Bone marrow (tissue), 2 donors: ENCODE measurements around the gene TOX3.

ENCODE experiments used
- DNase-seq, 2 donors: peaks; one replicate each; lab custom pipeline; 2025; lab: John Stamatoyannopoulos, UW

TOX3 gene

DNA sequence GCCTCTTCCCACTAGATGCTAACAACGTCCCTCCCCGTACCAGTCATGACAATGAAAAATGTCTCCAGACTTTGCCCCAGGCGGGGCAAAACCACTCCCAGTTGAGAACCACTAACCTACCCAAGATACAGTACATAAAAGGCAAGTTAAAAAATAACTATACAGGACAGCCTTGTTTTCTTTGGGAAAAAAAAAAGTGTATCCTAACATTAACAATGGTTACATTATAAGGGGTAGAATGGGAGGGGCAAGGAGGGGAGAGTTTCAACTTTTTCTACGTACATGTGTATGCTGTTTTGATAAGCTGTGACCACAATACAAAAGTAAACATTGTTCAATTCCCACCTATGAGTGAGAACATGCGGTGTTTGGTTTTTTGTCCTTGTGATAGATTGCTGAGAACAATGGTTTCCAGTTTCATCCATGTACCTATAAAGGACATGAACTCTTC lies 94.9 kb downstream of the TOX3 start:
- DNase-seq, result no peak

DNA sequence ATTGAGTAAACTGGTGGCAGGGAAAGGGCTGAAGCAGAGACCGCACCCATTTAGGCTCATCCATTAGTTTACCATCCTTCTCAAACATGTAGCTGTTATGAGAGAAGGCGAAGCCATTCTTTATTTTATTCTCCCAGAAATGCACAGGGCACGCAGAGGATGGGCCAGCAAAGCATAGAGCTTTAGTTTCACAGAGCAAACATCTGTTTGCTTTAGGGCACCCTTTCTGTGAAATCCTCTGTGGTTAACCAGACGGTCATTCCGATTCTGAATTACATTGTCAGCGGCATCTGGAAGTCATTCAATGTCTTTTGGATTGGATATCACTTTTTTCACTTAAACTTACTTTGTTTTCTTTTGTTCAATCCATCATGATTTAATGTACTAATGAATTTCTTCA lies 96.0 kb downstream of the TOX3 start:
- DNase-seq, result no peak

DNA sequence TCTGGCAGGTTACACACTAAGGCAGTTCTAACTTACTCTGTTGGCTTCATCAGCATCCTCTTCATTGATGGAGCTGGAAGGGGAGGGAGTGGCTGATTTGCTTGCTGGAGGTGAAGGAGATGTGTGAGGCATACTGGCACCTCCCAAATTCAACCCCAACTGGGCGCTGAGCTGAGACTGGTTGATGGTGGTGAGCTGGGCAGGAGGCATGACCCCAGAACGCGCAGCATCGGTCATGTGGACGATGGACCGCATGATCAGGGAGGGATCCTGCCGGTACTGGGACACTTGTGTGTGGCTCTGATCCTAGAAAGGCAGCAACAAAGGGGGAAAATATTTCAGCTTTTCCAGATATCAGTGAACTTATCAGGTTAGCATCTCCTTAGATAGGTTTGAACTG lies 96.7 kb downstream of the TOX3 start:
- DNase-seq, result no peak

DNA sequence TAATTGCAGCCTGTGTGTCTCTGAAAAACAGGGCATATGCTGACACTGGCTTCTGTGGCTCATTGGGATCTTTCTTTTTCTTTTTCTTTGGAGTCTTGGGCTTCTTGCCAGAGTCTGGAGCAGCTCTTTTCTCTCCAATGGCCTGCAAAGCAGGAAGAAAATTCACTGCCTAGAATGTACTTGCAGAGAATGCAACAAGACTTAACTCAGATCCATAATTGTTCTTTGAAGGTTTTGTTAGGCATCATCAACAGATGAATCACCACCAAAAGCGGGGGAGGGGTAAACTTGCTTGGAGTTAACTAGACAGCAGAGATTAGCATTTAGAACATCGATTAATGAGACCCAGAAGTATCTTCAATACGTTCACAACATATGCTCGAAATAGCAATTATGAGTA lies 100.9 kb downstream of the TOX3 start:
- no peak for DNase-seq

GRCh38 chr16:52441886-52442285 lies 105.1 kb downstream of the TOX3 start:
- DNase-seq, result no peak

DNA sequence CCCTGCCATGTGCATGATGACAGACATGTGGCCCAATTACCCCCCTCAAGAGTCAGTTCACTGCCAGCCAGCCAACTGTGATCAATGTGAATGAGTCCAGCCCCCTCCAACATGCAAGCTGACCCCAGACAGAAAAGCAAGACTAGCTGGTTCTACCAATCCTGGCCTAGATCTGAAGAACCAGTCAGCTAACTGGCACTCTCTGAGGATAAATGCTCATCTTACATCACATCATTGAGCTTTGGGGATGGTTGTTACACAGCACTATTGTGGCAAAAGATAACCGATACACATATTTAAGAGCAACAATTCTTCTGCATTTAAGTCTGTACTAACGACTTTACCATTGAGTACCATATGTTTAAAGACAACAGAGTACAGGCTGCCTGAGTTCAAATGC lies 106.7 kb downstream of the TOX3 start:
- DNase-seq, result no peak

- no peak for DNase-seq
These were observed 107.2 kb downstream of the TOX3 start for GRCh38 chr16:52439750-52440149.

GRCh38 chr16:52439171-52439701 lies 107.7 kb downstream of the TOX3 start:
- DNase-seq, result no peak

GRCh38 chr16:52437277-52437670 lies 109.7 kb downstream of the TOX3 start:
- no peak for DNase-seq

- DNase-seq, result no peak
These were observed 110.3 kb downstream of the TOX3 start for GRCh38 chr16:52436339-52437276.

GRCh38 chr16:52434224-52434623 lies 112.7 kb downstream of the TOX3 start:
- no peak for DNase-seq

DNA sequence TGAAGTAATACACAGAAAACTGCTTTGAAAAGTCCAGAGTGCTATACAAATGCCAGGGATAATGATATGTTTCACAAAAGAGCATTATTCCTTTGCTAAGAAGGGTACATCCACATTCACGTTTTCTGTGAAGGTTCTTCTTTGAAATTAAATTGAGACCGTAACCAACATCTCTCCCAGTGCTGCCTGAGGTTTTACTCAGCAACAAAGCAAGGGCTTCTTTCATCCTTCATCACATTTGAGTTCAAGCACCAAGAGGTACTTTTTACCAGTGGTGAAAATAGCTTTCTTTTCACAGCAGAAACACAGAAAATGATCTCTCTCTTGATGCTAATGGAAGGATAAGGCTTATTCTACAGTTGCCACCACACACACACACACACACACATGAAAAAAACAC lies 113.3 kb downstream of the TOX3 start:
- DNase-seq, result no peak

DNA sequence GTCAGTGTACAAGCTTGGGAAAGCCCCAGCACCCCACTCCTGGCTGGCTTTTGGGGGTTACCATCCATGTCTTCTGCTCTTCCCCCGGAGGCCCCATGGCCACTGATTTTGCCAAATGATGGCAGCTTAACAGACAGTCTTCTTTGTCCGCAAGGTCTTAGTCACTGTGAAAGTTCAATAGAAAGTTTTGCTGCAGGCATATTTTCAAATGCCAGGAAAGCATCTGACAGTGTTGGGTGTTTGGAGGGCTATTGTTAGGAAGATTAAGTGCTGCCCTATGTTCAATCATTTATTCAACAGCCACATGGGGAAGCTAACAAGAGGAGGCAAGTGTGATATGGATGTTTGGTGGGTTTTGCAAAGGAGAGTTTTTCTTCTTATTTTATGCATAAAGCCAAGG lies 122.4 kb downstream of the TOX3 start:
- no peak for DNase-seq

DNA sequence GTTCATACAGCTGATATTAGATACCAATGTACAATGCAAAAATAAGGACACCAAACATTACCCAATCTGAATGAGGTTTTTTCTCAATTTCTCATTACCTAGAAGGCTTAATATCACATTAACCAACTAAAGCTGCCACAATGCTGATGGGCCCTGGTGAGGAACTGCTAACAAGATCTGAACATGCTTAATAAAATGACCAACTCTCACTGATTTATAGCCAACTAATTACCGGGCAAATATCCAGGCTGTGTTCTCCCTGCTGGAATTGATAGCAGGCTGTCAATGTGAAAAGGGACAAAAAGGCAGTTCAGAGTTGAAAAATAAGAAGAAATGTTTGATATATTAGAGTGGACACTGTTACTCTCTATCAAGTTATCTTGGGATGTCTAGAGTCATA lies 124.6 kb downstream of the TOX3 start:
- no peak for DNase-seq

DNA sequence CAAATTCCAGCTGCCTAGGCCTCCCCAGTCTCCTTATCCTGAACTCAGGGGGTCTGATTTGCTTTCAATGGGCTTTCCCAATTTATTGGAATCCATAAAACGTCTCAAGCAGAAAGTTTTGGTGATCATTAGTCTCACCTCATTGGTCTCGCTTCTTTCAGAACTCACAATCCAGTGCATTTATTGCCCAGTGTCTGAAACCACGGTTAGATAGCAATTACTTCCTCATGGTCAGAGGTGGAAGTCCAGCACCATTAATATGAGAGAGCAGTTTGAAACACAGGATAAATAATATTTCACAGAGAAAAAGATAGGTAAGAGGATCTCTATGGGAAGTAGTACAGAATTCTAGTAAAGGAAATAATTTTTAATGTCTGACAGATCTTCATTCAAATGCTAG lies 128.7 kb downstream of the TOX3 start:
- no peak for DNase-seq

DNA sequence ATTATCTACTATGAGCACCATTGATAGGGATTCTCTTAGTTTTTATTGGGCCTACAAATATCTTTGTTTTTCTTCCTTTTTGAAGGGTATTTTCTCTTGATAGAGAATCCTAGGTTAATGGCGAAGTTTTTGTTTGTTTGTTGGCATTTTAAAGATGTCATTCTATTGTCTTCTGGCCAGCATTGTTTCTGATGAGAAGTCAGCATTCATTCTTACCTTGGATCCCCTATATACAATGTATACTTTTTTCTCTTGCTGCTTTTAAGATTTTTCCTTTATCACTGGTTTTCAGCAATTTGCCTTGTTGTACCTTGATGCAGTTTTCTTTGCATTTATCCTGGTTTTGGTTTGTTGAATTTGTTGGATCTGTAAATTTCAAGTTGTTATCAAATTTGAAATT lies 130.1 kb downstream of the TOX3 start:
- no peak for DNase-seq

- DNase-seq, result no peak
These were observed 135.9 kb downstream of the TOX3 start for GRCh38 chr16:52411011-52411410.

- no peak for DNase-seq
These were observed 138.6 kb downstream of the TOX3 start for GRCh38 chr16:52408191-52408845.

DNA sequence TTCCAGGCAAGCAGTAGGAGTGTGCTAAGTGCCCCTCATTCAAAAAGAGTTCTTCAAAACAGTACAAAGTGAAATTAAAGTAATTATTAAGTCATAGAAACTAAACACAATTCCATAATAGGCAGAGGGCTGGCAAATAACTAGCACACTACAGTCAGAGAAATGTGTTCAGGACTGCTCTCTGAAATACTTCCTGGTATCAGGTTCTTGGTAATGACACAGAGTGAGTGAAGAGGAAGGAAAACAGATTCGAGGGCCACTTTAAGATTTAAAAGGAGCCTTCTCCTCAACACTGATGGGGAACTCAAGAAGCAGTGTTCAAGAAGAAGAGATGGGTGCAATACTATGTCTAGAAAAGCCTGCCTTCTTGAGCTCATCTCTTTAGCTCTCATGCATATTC lies 139.2 kb downstream of the TOX3 start:
- DNase-seq, result no peak

- DNase-seq, result no peak
These were observed 141.5 kb downstream of the TOX3 start for GRCh38 chr16:52405441-52405840.

DNA sequence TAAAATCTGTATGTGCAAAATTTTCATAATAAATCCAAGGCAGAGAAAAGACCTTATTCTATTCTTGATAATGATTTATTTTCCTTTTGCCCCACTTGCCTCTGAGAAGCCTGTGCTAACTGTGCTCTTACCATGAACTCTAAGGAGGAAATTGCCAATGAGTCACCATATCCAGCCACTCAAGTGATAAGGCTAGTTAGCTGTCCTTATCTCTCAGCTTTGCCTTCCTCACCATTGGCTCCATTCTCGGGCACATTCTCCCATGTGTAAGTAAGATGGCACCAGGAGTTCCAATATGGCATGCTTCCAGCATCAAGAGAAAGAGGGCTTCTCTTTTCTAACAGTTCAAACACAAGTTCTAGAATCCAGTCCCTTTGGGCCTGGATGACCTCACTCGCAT lies 142.4 kb downstream of the TOX3 start:
- no peak for DNase-seq

DNA sequence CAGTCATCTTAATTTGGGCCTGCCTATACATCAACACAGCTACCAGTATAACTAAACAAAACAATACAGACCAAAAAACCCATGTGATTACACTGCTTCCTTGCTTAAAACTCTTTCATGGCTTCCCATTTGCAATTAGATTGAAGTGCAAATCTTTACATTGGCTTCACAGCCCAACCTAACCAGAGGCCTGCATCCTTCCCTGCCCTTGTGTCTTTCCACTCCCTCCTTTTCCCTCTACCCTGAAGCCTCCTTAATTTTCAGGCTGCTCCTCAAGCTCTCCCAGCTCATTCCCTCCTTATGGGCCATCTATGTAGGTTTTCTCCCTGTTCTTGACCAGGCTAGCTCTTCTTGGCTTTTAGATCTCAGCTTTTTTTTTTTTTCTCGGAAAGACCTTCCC lies 147.8 kb downstream of the TOX3 start:
- no peak for DNase-seq

DNA sequence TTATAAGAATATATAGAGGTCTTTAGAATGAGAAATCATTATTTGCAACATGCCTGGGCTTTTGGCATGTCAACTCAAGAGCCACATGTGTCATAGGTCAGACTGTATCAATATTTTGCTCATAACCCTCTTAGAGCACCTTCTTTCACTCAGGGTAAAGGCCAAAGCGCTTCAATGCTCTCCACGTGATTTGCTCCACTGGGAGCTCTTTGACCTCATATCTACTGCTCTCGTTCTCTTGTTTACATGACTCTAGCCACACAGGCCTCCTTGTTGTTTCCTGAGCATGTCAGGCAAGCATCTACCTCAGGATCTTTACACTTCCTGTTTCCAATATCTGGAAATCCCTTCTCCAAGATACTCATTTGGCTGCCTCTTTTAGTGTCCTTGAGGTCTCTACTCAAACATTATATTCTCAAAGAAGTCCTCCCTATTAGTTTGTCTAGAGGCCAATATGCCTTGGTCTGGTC lies 148.4 kb downstream of the TOX3 start:
- no peak for DNase-seq
